PC-9 (cell line): ENCODE data around the gene HS6ST1. TPM values are rescaled to one million over a fixed set of nuclear protein-coding genes. Genes with fewer than 3 reads are reported as not detected.
"Not testable (repeated sequence)": the region's sequence is repeated elsewhere in the genome, so short reads cannot be mapped to it uniquely, and the experiment has no call there.

ENCODE experiments used
- BruUV-seq: library from RNA; stranded (reverse); fragments of 400-500 nt; replicated peaks from 2 replicates; lab custom pipeline; 2021; lab: Mats Ljungman, UMichigan
- CTCF ChIA-PET: fragments of 300-600 bp; sonication (Branson Sonifier 250); formaldehyde crosslinking; loops from one replicate; lab custom pipeline; 2022; ENCODE audit warnings: antibody characterized with exemption; lab: Charles Lee
- POLR2A ChIA-PET: fragments of 300-600 bp; sonication (Branson Sonifier 250); formaldehyde crosslinking; loops from one replicate; lab custom pipeline; 2022; ENCODE audit warnings: antibody characterized with exemption; ENCODE audit not compliant: unreplicated experiment; lab: Charles Lee
- DNase-seq, 2 experiments: peaks; one replicate each; pipeline versions ENCODE4 v3.0.0 to v3.0.0-alpha.2; 2015 to 2022; ENCODE audit warnings: mixed read lengths in 1 of 2
- H2AFZ ChIP-seq: fragments of 200-600 bp; sonication (generic); 2 replicates; pipeline ENCODE4 v1.8.1; 2017; ENCODE audit warnings: antibody characterized with exemption
- H3F3A ChIP-seq: fragments of 200-600 bp; sonication (generic); 2 replicates; pipeline ENCODE4 v1.8.1; 2017; ENCODE audit warnings: antibody characterized with exemption, mild to moderate bottlenecking, low read depth; ENCODE audit not compliant: insufficient read depth
- H3K27ac ChIP-seq: fragments of 200-600 bp; sonication (generic); 2 replicates; pipeline ENCODE4 v1.6.1; 2016; ENCODE audit warnings: mixed run types
- H3K27me3 ChIP-seq: fragments of 200-600 bp; sonication (generic); 2 replicates; pipeline ENCODE4 v1.6.1; 2016; ENCODE audit warnings: low read depth, mixed run types; ENCODE audit not compliant: insufficient read depth
- H3K36me3 ChIP-seq: fragments of 200-600 bp; sonication (generic); 2 replicates; pipeline ENCODE4 v1.6.1; 2016; ENCODE audit warnings: low read depth, mixed run types
- H3K4me1 ChIP-seq: fragments of 200-600 bp; sonication (generic); replicated peaks from 2 replicates; pipeline ENCODE4 v1.6.1; 2016; ENCODE audit warnings: mixed run types; ENCODE audit not compliant: insufficient read depth
- H3K4me2 ChIP-seq: fragments of 200-600 bp; sonication (generic); 2 replicates; pipeline ENCODE4 v1.6.1; 2017; ENCODE audit warnings: mixed run types
- H3K4me3 ChIP-seq: fragments of 200-600 bp; sonication (generic); 2 replicates; pipeline ENCODE4 v1.6.1; 2016; ENCODE audit warnings: mixed run types
- H3K79me2 ChIP-seq: fragments of 200-600 bp; sonication (generic); 2 replicates; pipeline ENCODE4 v1.6.1; 2017; ENCODE audit warnings: low read depth, mixed run types
- H3K9me2 ChIP-seq: fragments of 200-600 bp; sonication (generic); 2 replicates; pipeline ENCODE4 v1.8.1; 2017; ENCODE audit warnings: mild to moderate bottlenecking; ENCODE audit not compliant: insufficient read depth
- H3K9me3 ChIP-seq: fragments of 200-600 bp; sonication (generic); 2 replicates; pipeline ENCODE4 v1.8.1; 2016; ENCODE audit warnings: low read depth; ENCODE audit not compliant: insufficient read depth
- H4K20me1 ChIP-seq: fragments of 200-600 bp; sonication (generic); 2 replicates; pipeline ENCODE4 v1.8.1; 2017; ENCODE audit not compliant: insufficient read depth
- CTCF ChIP-seq: fragments of 200-600 bp; sonication (generic); conservative IDR thresholded peaks from 2 replicates; pipeline ENCODE4 v1.6.1; 2017; ENCODE audit warnings: mixed run types, antibody characterized with exemption, mild to moderate bottlenecking, moderate library complexity
- EZH2 ChIP-seq: fragments of 200-600 bp; sonication (generic); IDR thresholded peaks from 2 replicates; pipeline ENCODE4 v1.8.0; 2017; ENCODE audit warnings: antibody characterized with exemption, low read depth
- intact Hi-C: fragments of 100-400 bp; cut with micrococcal nuclease; formaldehyde crosslinking; loops from one replicate; pipeline ENCODE4 v1.10.0; 2022; ENCODE audit not compliant: unreplicated experiment
- total RNA-seq: library from RNA; stranded (reverse); gene quantifications from 2 replicates; pipeline ENCODE4 v1.2.3, GENCODE V29; 2021

HS6ST1 gene
- total RNA-seq, 1 experiment from 2014 or later, result 20.2 TPM

GRCh38 chr2:128269990-128270671, 48.5 kb downstream of the HS6ST1 start:
- intact Hi-C loops, result no loop called here
- no peaks in the 10 kb centered on the region for H3K27me3 ChIP-seq
- peaks cover 3% of the 10 kb centered on the region; the same call in 1 of the 2 replicates for H3K36me3 ChIP-seq
- no TSS peak for BruUV-seq
- no peaks in the 10 kb centered on the region for H3K79me2 ChIP-seq
- no peak overlapping the region for H3K4me3 ChIP-seq
- H3K9me2 ChIP-seq, result no peaks in the 10 kb centered on the region
- H2AFZ ChIP-seq, result no peak overlapping the region
- no peak for DNase-seq
- H3K4me1 ChIP-seq, result 0 out of 2 replicates have a peak, but pooled peaks cover 2% of the 10 kb centered on the region
- H3K9me3 ChIP-seq, result no peaks in the 10 kb centered on the region
- no peaks in the 10 kb centered on the region for H3F3A ChIP-seq
- ChIA-PET POLR2A (no interaction called here), CTCF (interaction anchor here (0.6 kb wide), 1 partner anchor 59 kb away, joined by 3 read pairs; no protein-coding TSS in a partner anchor)
- H3K4me2 ChIP-seq, result no peak overlapping the region
- no peak for TF ChIP-seq EZH2
- no peak for TF ChIP-seq CTCF
- H4K20me1 ChIP-seq, result peaks cover 20% of the 10 kb centered on the region
- H3K27ac ChIP-seq, result no peak overlapping the region

- no peaks in the 10 kb centered on the region for H3K27me3 ChIP-seq
- no peaks in the 10 kb centered on the region for H3K79me2 ChIP-seq
- H3K9me2 ChIP-seq, result no peaks in the 10 kb centered on the region
- H3K4me2 ChIP-seq, result no peak overlapping the region
- ChIA-PET CTCF (interaction anchor here (0.6 kb wide), 1 partner anchor 60 kb away, joined by 3 read pairs; no protein-coding TSS in a partner anchor), POLR2A (no interaction called here)
- peaks cover 20% of the 10 kb centered on the region for H4K20me1 ChIP-seq
- no peaks in the 10 kb centered on the region for H3K9me3 ChIP-seq
- BruUV-seq, result no TSS peak
- H3K36me3 ChIP-seq, result no peaks in the 10 kb centered on the region
- intact Hi-C loops, result no loop called here
- no peak overlapping the region for H3K4me3 ChIP-seq
- DNase-seq, result no peak
- H3F3A ChIP-seq, result no peaks in the 10 kb centered on the region
- no peak overlapping the region for H3K27ac ChIP-seq
- H3K4me1 ChIP-seq, result no peaks in the 10 kb centered on the region
- no peak for TF ChIP-seq CTCF
- no peak for TF ChIP-seq EZH2
- H2AFZ ChIP-seq, result no peak overlapping the region
Observed at GRCh38 chr2:128269063-128269989, 49.3 kb downstream of the HS6ST1 start.

GRCh38 chr2:128268611-128269010, 50.1 kb downstream of the HS6ST1 start:
- BruUV-seq, H3K9me2 ChIP-seq, H2AFZ ChIP-seq, intact Hi-C loops, H3K36me3 ChIP-seq, H3K27ac ChIP-seq, H3K4me2 ChIP-seq, H3K4me3 ChIP-seq, POLR2A ChIA-PET, H3K4me1 ChIP-seq, H3F3A ChIP-seq, H3K27me3 ChIP-seq, H3K79me2 ChIP-seq, CTCF ChIA-PET, H3K9me3 ChIP-seq, DNase-seq: not testable (repeated sequence)
- H4K20me1 ChIP-seq, result peaks cover 20% of the 10 kb centered on the region

GRCh38 chr2:128268145-128268544, 50.5 kb downstream of the HS6ST1 start:
- H3K9me2 ChIP-seq, H3K27me3 ChIP-seq, DNase-seq, H3K27ac ChIP-seq, H3F3A ChIP-seq, BruUV-seq, H2AFZ ChIP-seq, H3K4me1 ChIP-seq, H3K4me2 ChIP-seq, H3K79me2 ChIP-seq, intact Hi-C loops, H3K4me3 ChIP-seq, H3K36me3 ChIP-seq, POLR2A ChIA-PET, CTCF ChIA-PET, H3K9me3 ChIP-seq: not testable (repeated sequence)
- peaks cover 20% of the 10 kb centered on the region for H4K20me1 ChIP-seq

GRCh38 chr2:128267649-128268048, 51.0 kb downstream of the HS6ST1 start:
- H3K9me2 ChIP-seq, POLR2A ChIA-PET, BruUV-seq, DNase-seq, CTCF ChIA-PET, H3K4me2 ChIP-seq, H3F3A ChIP-seq, H3K27me3 ChIP-seq, intact Hi-C loops, H3K9me3 ChIP-seq, H3K27ac ChIP-seq, H3K4me1 ChIP-seq, H3K4me3 ChIP-seq, H3K36me3 ChIP-seq, H2AFZ ChIP-seq, H3K79me2 ChIP-seq: not testable (repeated sequence)
- H4K20me1 ChIP-seq, result peaks cover 17% of the 10 kb centered on the region
